Calu3 (cell line): ENCODE data around the gene KCNQ5. TPM values are rescaled to one million over a fixed set of nuclear protein-coding genes. Genes with fewer than 3 reads are reported as not detected.

Experiments used
- BruUV-seq: library from RNA; stranded (reverse); fragments of 400-500 nt; replicated peaks from 2 replicates; lab custom pipeline; 2021; lab: Mats Ljungman, UMichigan
- CTCF ChIA-PET: fragments of 300-600 bp; sonication (Branson Sonifier 250); formaldehyde crosslinking; loops from one replicate; lab custom pipeline; 2022; ENCODE audit warnings: antibody characterized with exemption; lab: Charles Lee
- DNase-seq: peaks from one replicate; pipeline ENCODE4 v3.0.0; 2022
- H3K27ac Mint-ChIP-seq: one replicate; pipeline ENCODE4 v1.8.0; 2022; ENCODE audit warnings: mixed read lengths; ENCODE audit not compliant: unreplicated experiment
- H3K27me3 Mint-ChIP-seq: one replicate; pipeline ENCODE4 v1.8.0; 2022; ENCODE audit warnings: mixed read lengths; ENCODE audit not compliant: unreplicated experiment
- H3K36me3 Mint-ChIP-seq: one replicate; pipeline ENCODE4 v1.8.0; 2022; ENCODE audit warnings: mild to moderate bottlenecking, moderate library complexity, mixed read lengths; ENCODE audit not compliant: insufficient read depth, unreplicated experiment
- H3K4me1 Mint-ChIP-seq: one replicate; pipeline ENCODE4 v1.8.0; 2022; ENCODE audit warnings: mild to moderate bottlenecking, low read depth, mixed read lengths; ENCODE audit not compliant: unreplicated experiment
- H3K4me3 Mint-ChIP-seq: one replicate; pipeline ENCODE4 v1.8.0; 2022; ENCODE audit warnings: mild to moderate bottlenecking, low read depth, moderate library complexity, mixed read lengths; ENCODE audit not compliant: unreplicated experiment
- H3K9me3 Mint-ChIP-seq: one replicate; pipeline ENCODE4 v1.8.0; 2022; ENCODE audit warnings: low read depth, mixed read lengths; ENCODE audit not compliant: unreplicated experiment
- CTCF ChIP-seq: fragments of 200-600 bp; IDR thresholded peaks from one replicate; pipeline ENCODE4 v1.8.0; 2022; ENCODE audit warnings: antibody characterized with exemption; ENCODE audit not compliant: unreplicated experiment
- intact Hi-C: fragments of 100-400 bp; cut with micrococcal nuclease; formaldehyde crosslinking; loops from one replicate; pipeline ENCODE4 v1.10.0; 2022; ENCODE audit not compliant: unreplicated experiment
- total RNA-seq: library from RNA; stranded (reverse); gene quantifications from 2 replicates; pipeline ENCODE4 v1.2.3, GENCODE V29; 2022

Gene KCNQ5
- total RNA-seq, 1 experiment from 2014 or later: not detected

GRCh38 chr6:72865467-72865866, 243.6 kb downstream of the KCNQ5 start:
- H3K9me3 Mint-ChIP-seq: no peaks in the 10 kb centered on the region
- no peak for TF ChIP-seq CTCF
- H3K4me3 Mint-ChIP-seq: no peak overlapping the region
- no peak overlapping the region for H3K27ac Mint-ChIP-seq
- BruUV-seq: no TSS peak
- H3K36me3 Mint-ChIP-seq: no peaks in the 10 kb centered on the region
- intact Hi-C loops: no loop called here
- no peaks in the 10 kb centered on the region for H3K27me3 Mint-ChIP-seq
- DNase-seq: no peak
- CTCF ChIA-PET: no interaction called here
- peaks cover 11% of the 10 kb centered on the region for H3K4me1 Mint-ChIP-seq

GRCh38 chr6:72869621-72870020, 247.8 kb downstream of the KCNQ5 start:
- intact Hi-C loops: no loop called here
- BruUV-seq: no TSS peak
- Mint-ChIP-seq H3K27ac (no peak overlapping the region), H3K27me3 (no peaks in the 10 kb centered on the region), H3K4me1 (no peaks in the 10 kb centered on the region), H3K9me3 (no peaks in the 10 kb centered on the region), H3K36me3 (no peaks in the 10 kb centered on the region), H3K4me3 (no peak overlapping the region)
- no peak for DNase-seq
- CTCF ChIA-PET: no interaction called here
- no peak for TF ChIP-seq CTCF

- intact Hi-C loops: no loop called here
- no peaks in the 10 kb centered on the region for H3K36me3 Mint-ChIP-seq
- no peaks in the 10 kb centered on the region for H3K4me1 Mint-ChIP-seq
- no peak for TF ChIP-seq CTCF
- H3K27ac Mint-ChIP-seq: no peak overlapping the region
- no TSS peak for BruUV-seq
- DNase-seq: no peak
- no peaks in the 10 kb centered on the region for H3K27me3 Mint-ChIP-seq
- H3K4me3 Mint-ChIP-seq: no peak overlapping the region
- CTCF ChIA-PET: interaction anchor here (1.1 kb wide), 1 partner anchor 12 kb away, joined by 4 read pairs; no protein-coding TSS in a partner anchor
- no peaks in the 10 kb centered on the region for H3K9me3 Mint-ChIP-seq
These were observed 251.6 kb downstream of the KCNQ5 start for GRCh38 chr6:72873433-72873832.

- CTCF ChIA-PET: no interaction called here
- Mint-ChIP-seq H3K4me1 (no peaks in the 10 kb centered on the region), H3K27ac (no peak overlapping the region), H3K9me3 (no peaks in the 10 kb centered on the region), H3K27me3 (no peaks in the 10 kb centered on the region), H3K36me3 (no peaks in the 10 kb centered on the region), H3K4me3 (no peak overlapping the region)
- no peak for DNase-seq
- TF ChIP-seq CTCF: no peak
- BruUV-seq: no TSS peak
- intact Hi-C loops: no loop called here
These were observed 254.4 kb downstream of the KCNQ5 start for GRCh38 chr6:72876256-72876655.
